Endothelial cell of umbilical vein (primary cell): ENCODE results near the gene MIPEP.

Experiments
- POLR2AphosphoS5 ChIP-seq: IDR thresholded peaks from 2 replicates; pipeline ENCODE4 v1.6.1; 2012; ENCODE audit warnings: low read depth, mild to moderate bottlenecking, control low read depth, low read length, moderate library complexity; ENCODE audit not compliant: insufficient read depth
- TF ChIP-seq, protein P1 (sequence below): IDR thresholded peaks from 2 replicates; pipeline ENCODE4 v1.6.1; 2011; ENCODE audit not compliant: insufficient read depth, insufficient read length

DNA sequence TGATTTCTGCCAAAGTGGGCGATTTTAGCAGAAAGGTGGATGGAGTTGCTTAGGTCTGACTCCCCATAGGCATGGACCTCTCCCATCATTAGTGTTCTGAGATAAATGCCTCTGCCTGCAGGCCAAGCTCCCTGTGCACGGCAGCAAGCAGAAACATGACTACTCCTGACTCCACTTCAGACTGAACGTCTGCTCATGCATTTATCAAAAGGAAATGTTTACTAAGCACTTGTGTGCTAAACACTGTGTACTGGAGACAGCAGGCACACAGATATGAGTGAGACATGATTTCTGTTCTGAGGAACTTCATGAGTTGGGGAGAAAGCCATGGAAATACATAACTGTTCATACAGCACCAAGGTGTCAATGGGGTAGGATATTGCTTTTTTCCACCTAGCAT, 149.6 kb downstream of the MIPEP start:
- TF ChIP-seq, protein P1, sequence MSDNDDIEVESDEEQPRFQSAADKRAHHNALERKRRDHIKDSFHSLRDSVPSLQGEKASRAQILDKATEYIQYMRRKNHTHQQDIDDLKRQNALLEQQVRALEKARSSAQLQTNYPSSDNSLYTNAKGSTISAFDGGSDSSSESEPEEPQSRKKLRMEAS: no peak
- no peak for TF ChIP-seq POLR2AphosphoS5
